DND-41 (cell line): ENCODE data around the gene LCE2A.
"Not testable (repeated sequence)": the region's sequence is repeated elsewhere in the genome, so short reads cannot be mapped to it uniquely, and the experiment has no call there.

Experiments
- ATAC-seq: fragments of 200-7000 bp; cut with Tn5 transposase; 3 replicates; pipeline ENCODE4 v1.9.1; 2021; ENCODE audit warnings: low read depth; ENCODE audit not compliant: insufficient read depth
- DNase-seq: peaks from one replicate; pipeline ENCODE4 v3.0.0-alpha.2; 2020
- H2AFZ ChIP-seq: 2 replicates; pipeline ENCODE4 v1.6.0; 2012; ENCODE audit warnings: low read depth, low read length
- H3K27ac ChIP-seq: 2 replicates; pipeline ENCODE4 v1.5.1; 2012; ENCODE audit warnings: low read length, inconsistent platforms
- H3K27me3 ChIP-seq: fragments of 200-600 bp; sonication (generic); 2 replicates; pipeline ENCODE4 v1.6.0; 2012; ENCODE audit warnings: low read length, mild to moderate bottlenecking, inconsistent platforms; ENCODE audit not compliant: insufficient read depth, poor library complexity
- H3K36me3 ChIP-seq: 2 replicates; pipeline ENCODE4 v1.5.1; 2012; ENCODE audit warnings: low read length, inconsistent platforms; ENCODE audit not compliant: insufficient read depth
- H3K4me1 ChIP-seq: 2 replicates; pipeline ENCODE4 v1.5.1; 2012; ENCODE audit warnings: mild to moderate bottlenecking, low read length; ENCODE audit not compliant: insufficient read depth
- H3K4me2 ChIP-seq: 2 replicates; pipeline ENCODE4 v1.6.0; 2012; ENCODE audit warnings: mild to moderate bottlenecking, moderate library complexity, low read length, inconsistent platforms; ENCODE audit not compliant: insufficient read depth
- H3K4me3 ChIP-seq, 2 experiments: fragments of 200-600 bp in 1 of 2; shearing (Covaris generic) in 1 of 2; 2 replicates each; pipeline ENCODE4 v1.5.1; 2012 to 2016; ENCODE audit warnings: inconsistent platforms in 2 of 2, low read length in 2 of 2, mild to moderate bottlenecking in 2 of 2, low read depth in 1 of 2, moderate library complexity in 1 of 2
- H3K79me2 ChIP-seq: 2 replicates; pipeline ENCODE4 v1.6.0; 2012; ENCODE audit warnings: low read length, inconsistent platforms; ENCODE audit not compliant: insufficient read depth
- H3K9ac ChIP-seq: 2 replicates; pipeline ENCODE4 v1.6.0; 2012; ENCODE audit warnings: low read depth, mild to moderate bottlenecking, inconsistent platforms, low read length, moderate library complexity
- H3K9me3 ChIP-seq: 2 replicates; pipeline ENCODE4 v1.5.1; 2012; ENCODE audit warnings: low read length, moderate library complexity, mild to moderate bottlenecking, inconsistent platforms; ENCODE audit not compliant: insufficient read depth, severe bottlenecking
- H4K20me1 ChIP-seq: 2 replicates; pipeline ENCODE4 v1.6.0; 2012; ENCODE audit warnings: low read length; ENCODE audit not compliant: insufficient read depth
- EZH2 ChIP-seq: IDR thresholded peaks from 3 replicates; pipeline ENCODE4 v1.6.1; 2012; ENCODE audit warnings: borderline replicate concordance, low read depth, mild to moderate bottlenecking, moderate library complexity, low read length, inconsistent platforms; ENCODE audit not compliant: severe bottlenecking
- TF ChIP-seq, protein P1 (sequence below): IDR thresholded peaks from 2 replicates; pipeline ENCODE4 v1.5.1; 2012; ENCODE audit warnings: borderline replicate concordance, low read length, moderate library complexity, mild to moderate bottlenecking; ENCODE audit not compliant: poor library complexity, severe bottlenecking; ENCODE audit errors: extremely low read depth

LCE2A gene

DNA sequence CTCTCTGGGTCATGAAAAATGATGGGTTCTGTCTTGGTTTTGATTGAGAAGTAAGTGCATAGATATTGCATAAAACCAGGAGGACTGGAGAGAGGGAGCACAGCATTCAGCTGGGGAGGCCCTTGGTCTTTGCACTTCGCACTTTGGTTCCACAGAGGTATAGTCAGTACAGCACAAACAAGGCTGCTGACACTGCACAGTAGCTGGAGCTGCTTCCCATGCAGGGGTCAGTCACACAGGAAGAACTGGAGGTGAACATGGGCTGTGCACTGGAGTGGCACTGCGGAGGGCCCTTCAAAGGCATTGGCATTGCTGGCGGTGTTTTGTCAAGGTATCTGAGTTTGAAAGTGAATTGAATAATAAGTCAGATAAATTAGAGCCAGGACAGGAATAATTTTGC, 39.5 kb upstream of the LCE2A start:
- Histone ChIP-seq H2AFZ (no peak overlapping the region), H3K27me3 (peaks cover 13% of the 10 kb centered on the region), H3K4me1 (no peaks in the 10 kb centered on the region), H3K4me3 (no peak overlapping the region), H3K9me3 (no peaks in the 10 kb centered on the region), H3K79me2 (no peaks in the 10 kb centered on the region), H3K36me3 (no peaks in the 10 kb centered on the region), H3K9ac (no peak overlapping the region), H4K20me1 (no peaks in the 10 kb centered on the region), H3K27ac (no peak overlapping the region), H3K4me2 (no peak overlapping the region)
- no peak for DNase-seq
- TF ChIP-seq EZH2: no peak
- TF ChIP-seq, protein P1, sequence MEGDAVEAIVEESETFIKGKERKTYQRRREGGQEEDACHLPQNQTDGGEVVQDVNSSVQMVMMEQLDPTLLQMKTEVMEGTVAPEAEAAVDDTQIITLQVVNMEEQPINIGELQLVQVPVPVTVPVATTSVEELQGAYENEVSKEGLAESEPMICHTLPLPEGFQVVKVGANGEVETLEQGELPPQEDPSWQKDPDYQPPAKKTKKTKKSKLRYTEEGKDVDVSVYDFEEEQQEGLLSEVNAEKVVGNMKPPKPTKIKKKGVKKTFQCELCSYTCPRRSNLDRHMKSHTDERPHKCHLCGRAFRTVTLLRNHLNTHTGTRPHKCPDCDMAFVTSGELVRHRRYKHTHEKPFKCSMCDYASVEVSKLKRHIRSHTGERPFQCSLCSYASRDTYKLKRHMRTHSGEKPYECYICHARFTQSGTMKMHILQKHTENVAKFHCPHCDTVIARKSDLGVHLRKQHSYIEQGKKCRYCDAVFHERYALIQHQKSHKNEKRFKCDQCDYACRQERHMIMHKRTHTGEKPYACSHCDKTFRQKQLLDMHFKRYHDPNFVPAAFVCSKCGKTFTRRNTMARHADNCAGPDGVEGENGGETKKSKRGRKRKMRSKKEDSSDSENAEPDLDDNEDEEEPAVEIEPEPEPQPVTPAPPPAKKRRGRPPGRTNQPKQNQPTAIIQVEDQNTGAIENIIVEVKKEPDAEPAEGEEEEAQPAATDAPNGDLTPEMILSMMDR: no peak
- no peak for ATAC-seq

DNA sequence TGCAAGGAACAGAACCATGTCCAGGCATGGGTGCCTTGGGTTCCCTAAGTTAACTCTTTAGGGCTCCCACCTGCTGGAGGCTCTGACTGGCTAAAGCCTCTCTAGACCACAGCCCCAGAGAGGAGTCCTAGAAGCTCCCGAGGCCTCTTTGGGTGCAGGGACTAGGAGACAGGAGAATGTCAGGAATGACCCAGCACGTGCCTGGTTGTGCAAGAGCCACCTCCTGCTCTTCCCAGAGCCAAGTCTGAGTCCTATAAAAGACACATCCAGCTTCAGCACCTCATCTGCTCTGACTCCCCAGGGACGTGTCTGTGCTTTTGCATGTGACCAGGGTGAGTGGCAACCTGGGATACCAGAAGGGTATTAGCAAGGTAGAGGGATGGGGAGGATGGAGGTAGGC, 35.0 kb upstream of the LCE2A start, which contains the start of gene LCE2D:
LCE2D (plus strand) TSS at position 283 of the 400 bp plus-strand sequence. CDS start 726 bp downstream, outside the sequence.
- H3K27me3 ChIP-seq: peaks cover 9% of the 10 kb centered on the region
- H3K4me1 ChIP-seq: no peaks in the 10 kb centered on the region
- H4K20me1 ChIP-seq: no peaks in the 10 kb centered on the region
- no peak within 1 kb of the TSS for H3K4me3 ChIP-seq
- no peak within 1 kb of the TSS for H3K27ac ChIP-seq
- DNase-seq (no peak), ATAC-seq (no peak)
- H3K9ac ChIP-seq: no peak within 1 kb of the TSS
- H3K79me2 ChIP-seq: no peaks in the 10 kb centered on the region
- TF ChIP-seq, protein P1: no peak
- no peak for TF ChIP-seq EZH2
- no peak within 1 kb of the TSS for H2AFZ ChIP-seq
- H3K9me3 ChIP-seq: no peaks in the 10 kb centered on the region
- H3K4me2 ChIP-seq: no peak within 1 kb of the TSS
- H3K36me3 ChIP-seq: no peaks in the 10 kb centered on the region

DNA sequence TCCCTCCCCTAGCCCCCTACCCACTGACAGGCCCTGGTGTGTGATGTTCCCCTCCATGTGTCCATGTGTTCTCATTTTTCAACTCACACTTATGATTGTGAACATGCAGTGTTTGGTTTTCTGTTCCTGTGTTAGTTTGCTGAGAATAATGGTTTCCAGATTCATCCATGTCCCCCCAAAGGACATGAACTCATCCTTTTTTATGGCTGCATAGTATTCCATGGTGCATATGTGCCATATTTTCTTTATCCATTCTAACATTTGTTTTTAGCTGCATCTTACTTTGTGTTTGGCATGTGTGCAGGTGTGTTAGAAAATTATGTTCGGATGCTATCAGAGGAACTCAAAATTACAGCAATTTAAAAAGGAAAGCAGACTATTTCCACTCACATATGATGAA, 32.0 kb upstream of the LCE2A start:
- H3K27ac ChIP-seq, H2AFZ ChIP-seq, H3K4me1 ChIP-seq, H3K36me3 ChIP-seq, H3K9ac ChIP-seq, H3K4me2 ChIP-seq, ATAC-seq, H3K9me3 ChIP-seq, H3K79me2 ChIP-seq, H3K4me3 ChIP-seq, H3K27me3 ChIP-seq, H4K20me1 ChIP-seq, DNase-seq: not testable (repeated sequence)

DNA sequence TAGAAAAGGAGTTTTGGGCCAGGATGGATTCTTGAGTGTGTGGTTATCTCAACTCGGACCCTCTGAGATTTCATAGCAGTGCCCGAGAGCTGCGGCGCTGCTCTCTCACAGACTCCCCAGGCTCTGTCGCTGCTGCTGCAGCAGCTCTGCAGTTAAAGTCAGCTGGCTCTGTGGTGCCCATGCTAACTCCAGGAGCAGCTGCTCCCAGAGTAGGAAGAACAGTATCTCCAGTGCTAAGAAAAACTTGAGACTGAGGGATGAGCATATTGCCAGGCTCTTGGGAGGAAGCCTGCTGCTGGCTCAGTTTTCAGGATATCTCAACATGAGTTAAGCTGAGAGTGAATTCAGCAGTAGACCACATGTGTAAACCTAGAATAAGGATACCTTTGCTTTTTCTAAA, 30.5 kb upstream of the LCE2A start:
- ATAC-seq (no peak), DNase-seq (no peak)
- H3K4me2 ChIP-seq: no peak overlapping the region
- no peaks in the 10 kb centered on the region for H4K20me1 ChIP-seq
- H3K27ac ChIP-seq: no peak overlapping the region
- H3K9me3 ChIP-seq: no peaks in the 10 kb centered on the region
- no peaks in the 10 kb centered on the region for H3K4me1 ChIP-seq
- no peak overlapping the region for H3K9ac ChIP-seq
- H3K27me3 ChIP-seq: peaks cover 5% of the 10 kb centered on the region
- no peaks in the 10 kb centered on the region for H3K36me3 ChIP-seq
- H3K79me2 ChIP-seq: no peaks in the 10 kb centered on the region
- H3K4me3 ChIP-seq: no peak overlapping the region
- TF ChIP-seq EZH2: no peak
- TF ChIP-seq, protein P1: no peak
- no peak overlapping the region for H2AFZ ChIP-seq
